ENCODE data around the gene TFDP2. TPM values are rescaled to one million over a fixed set of nuclear protein-coding genes. Genes with fewer than 3 reads are reported as not detected.

The TFDP2 gene
- total and polyA plus RNA-seq, 2 experiments from 2014 or later, result 150 to 410 TPM

- Mint-ChIP-seq H3K4me1 (peaks cover 5% of the 10 kb centered on the region; the same call in 2 of the 3 replicates), H3K9me3 (no peaks in the 10 kb centered on the region), H3K27ac (no peak overlapping the region), H3K4me3 (no peak overlapping the region), H3K27me3 (ENCODE audit: insufficient read depth, low read depth, poor library complexity) (peaks cover 2% of the 10 kb centered on the region), H3K36me3 (ENCODE audit: low read depth) (no peaks in the 10 kb centered on the region)
- H3K4me1 ChIP-seq (ENCODE audit: insufficient read depth), result no peaks in the 10 kb centered on the region
- no peak overlapping the region for H3K4me2 ChIP-seq
- no peak for TF ChIP-seq CREB1 (CRISPR knock-in tag; IDR thresholded peaks at IDR 0.05; ENCODE audit: low read depth)
- H4K20me1 ChIP-seq (replicated peaks; ENCODE audit: insufficient read depth), result no peaks in the 10 kb centered on the region
- no peak overlapping the region for H3K27ac ChIP-seq (ENCODE audit: low read depth)
- no peak overlapping the region for H3K4me3 ChIP-seq
- no peak overlapping the region for H2AFZ ChIP-seq
- H3F3A ChIP-seq (replicated peaks; ENCODE audit: low read depth), result no peaks in the 10 kb centered on the region
- no peaks in the 10 kb centered on the region for H3K9me2 ChIP-seq (ENCODE audit: insufficient read depth)
- 0 out of 2 replicates have a peak, but pooled peaks cover under 1% of the 10 kb centered on the region for H3K79me2 ChIP-seq (replicated peaks; ENCODE audit: insufficient read depth)
- ATAC-seq, result no peak
- H3K27me3 ChIP-seq (ENCODE audit: insufficient read depth), result no peaks in the 10 kb centered on the region
- H3K36me3 ChIP-seq (ENCODE audit: insufficient read depth), result no peaks in the 10 kb centered on the region
- DNase-seq (ENCODE audit: low spot score), result no peak
Observed at GRCh38 chr3:142124243-142124642, 25.1 kb downstream of the TFDP2 start.

DNA sequence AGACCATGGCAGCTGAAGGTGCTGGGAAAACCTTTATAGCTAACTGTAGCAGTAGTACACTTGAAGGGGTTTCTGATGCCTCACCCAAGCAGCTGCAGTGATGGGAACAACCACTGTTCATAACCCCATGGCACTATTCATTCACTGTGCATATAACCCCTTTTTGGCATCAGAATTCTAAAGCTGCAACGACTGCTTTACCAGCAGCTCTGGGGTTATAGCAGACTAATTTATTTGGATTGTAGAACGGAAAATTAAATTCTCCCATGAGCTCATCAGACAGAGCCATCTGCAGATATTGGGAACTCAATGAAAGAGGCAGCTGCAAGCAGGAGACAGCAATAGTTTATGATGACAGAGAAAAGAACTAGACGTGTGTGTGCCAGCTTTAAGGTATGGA lies 28.6 kb downstream of the TFDP2 start:
- Histone ChIP-seq H3K27me3 (ENCODE audit: insufficient read depth) (no peaks in the 10 kb centered on the region), H3K79me2 (replicated peaks; ENCODE audit: insufficient read depth) (0 out of 2 replicates have a peak, but pooled peaks cover 3% of the 10 kb centered on the region), H4K20me1 (replicated peaks; ENCODE audit: insufficient read depth) (no peaks in the 10 kb centered on the region), H3K4me2 (no peak overlapping the region), H3F3A (replicated peaks; ENCODE audit: low read depth) (no peaks in the 10 kb centered on the region), H3K9me2 (ENCODE audit: insufficient read depth) (no peaks in the 10 kb centered on the region), H3K27ac (ENCODE audit: low read depth) (no peak overlapping the region), H2AFZ (no peak overlapping the region), H3K4me3 (no peak overlapping the region), H3K36me3 (ENCODE audit: insufficient read depth) (no peaks in the 10 kb centered on the region), H3K4me1 (ENCODE audit: insufficient read depth) (peaks cover 8% of the 10 kb centered on the region; the same call in 1 of the 2 replicates)
- DNase-seq (ENCODE audit: low spot score), result no peak
- no peak overlapping the region for H3K4me3 Mint-ChIP-seq
- no peak for ATAC-seq
- no peaks in the 10 kb centered on the region for H3K27me3 Mint-ChIP-seq (ENCODE audit: insufficient read depth, low read depth, poor library complexity)
- H3K36me3 Mint-ChIP-seq (ENCODE audit: low read depth), result no peaks in the 10 kb centered on the region
- no peaks in the 10 kb centered on the region for H3K9me3 Mint-ChIP-seq
- H3K27ac Mint-ChIP-seq, result no peak overlapping the region
- H3K4me1 Mint-ChIP-seq, result peaks cover 6% of the 10 kb centered on the region
- TF ChIP-seq ZNF331 (CRISPR knock-in tag; IDR thresholded peaks at IDR 0.05; ENCODE audit: low read depth) (no peak), ETS1 (IDR thresholded peaks at IDR 0.05) (no peak), JUNB (IDR thresholded peaks at IDR 0.05; ENCODE audit: unreplicated experiment) (no peak), POLR2AphosphoS5 (IDR thresholded peaks at IDR 0.05; ENCODE audit: low read depth) (no peak), EZH2phosphoT487 (IDR thresholded peaks at IDR 0.05; ENCODE audit: unreplicated experiment) (no peak), CTCF (conservative IDR thresholded peaks at IDR 0.05; ENCODE audit: low read depth in 2 of 2) (no peak), ZNF114 (CRISPR knock-in tag; IDR thresholded peaks at IDR 0.05) (no peak), CREB1 (CRISPR knock-in tag; IDR thresholded peaks at IDR 0.05; ENCODE audit: low read depth) (no peak)
- TF ChIP-seq, protein P1, sequence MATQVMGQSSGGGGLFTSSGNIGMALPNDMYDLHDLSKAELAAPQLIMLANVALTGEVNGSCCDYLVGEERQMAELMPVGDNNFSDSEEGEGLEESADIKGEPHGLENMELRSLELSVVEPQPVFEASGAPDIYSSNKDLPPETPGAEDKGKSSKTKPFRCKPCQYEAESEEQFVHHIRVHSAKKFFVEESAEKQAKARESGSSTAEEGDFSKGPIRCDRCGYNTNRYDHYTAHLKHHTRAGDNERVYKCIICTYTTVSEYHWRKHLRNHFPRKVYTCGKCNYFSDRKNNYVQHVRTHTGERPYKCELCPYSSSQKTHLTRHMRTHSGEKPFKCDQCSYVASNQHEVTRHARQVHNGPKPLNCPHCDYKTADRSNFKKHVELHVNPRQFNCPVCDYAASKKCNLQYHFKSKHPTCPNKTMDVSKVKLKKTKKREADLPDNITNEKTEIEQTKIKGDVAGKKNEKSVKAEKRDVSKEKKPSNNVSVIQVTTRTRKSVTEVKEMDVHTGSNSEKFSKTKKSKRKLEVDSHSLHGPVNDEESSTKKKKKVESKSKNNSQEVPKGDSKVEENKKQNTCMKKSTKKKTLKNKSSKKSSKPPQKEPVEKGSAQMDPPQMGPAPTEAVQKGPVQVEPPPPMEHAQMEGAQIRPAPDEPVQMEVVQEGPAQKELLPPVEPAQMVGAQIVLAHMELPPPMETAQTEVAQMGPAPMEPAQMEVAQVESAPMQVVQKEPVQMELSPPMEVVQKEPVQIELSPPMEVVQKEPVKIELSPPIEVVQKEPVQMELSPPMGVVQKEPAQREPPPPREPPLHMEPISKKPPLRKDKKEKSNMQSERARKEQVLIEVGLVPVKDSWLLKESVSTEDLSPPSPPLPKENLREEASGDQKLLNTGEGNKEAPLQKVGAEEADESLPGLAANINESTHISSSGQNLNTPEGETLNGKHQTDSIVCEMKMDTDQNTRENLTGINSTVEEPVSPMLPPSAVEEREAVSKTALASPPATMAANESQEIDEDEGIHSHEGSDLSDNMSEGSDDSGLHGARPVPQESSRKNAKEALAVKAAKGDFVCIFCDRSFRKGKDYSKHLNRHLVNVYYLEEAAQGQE (IDR thresholded peaks at IDR 0.05; ENCODE audit: unreplicated experiment), result no peak

Data from GM23338 (cell line).